Measurements from ENCODE around the gene CYB561A3. TPM values are rescaled to one million over a fixed set of nuclear protein-coding genes. Genes with fewer than 3 reads are reported as not detected.

CYB561A3 gene
- polyA plus RNA-seq, result 1.8 and 2.4 TPM in 2 replicates

GRCh38 chr11:61361741-61362541 lies at the start of gene CYB561A3, which contains the start of gene TMEM138:
TSS of gene CYB561A3 (minus strand) at chr11:61361882. CDS start at chr11:61356713, 5,169 bp downstream.
TSS of gene TMEM138 (plus strand) at chr11:61362374. CDS start at chr11:61364391, 2,017 bp downstream.

GRCh38 chr11:61332797-61333549 lies 28.7 kb downstream of the CYB561A3 start, which contains the start of the genes DDB1 and TKFC:
TSS of gene DDB1 (minus strand) at chr11:61333105. CDS start at chr11:61332968, 137 bp downstream.
TSS of gene TKFC (plus strand) at chr11:61333228. CDS start at chr11:61334729, 1,501 bp downstream.

Other genes starting within 250 kb of the CYB561A3 start
- gene VPS37C, start 200.5 kb downstream of the CYB561A3 start, polyA plus RNA-seq, result 1.6 and 1.7 TPM in 2 replicates
- gene PGA3, start 158.4 kb downstream of the CYB561A3 start, polyA plus RNA-seq, result not detected in 2 replicates
- not detected in 2 replicates for gene PGA4, start 139.5 kb downstream of the CYB561A3 start, polyA plus RNA-seq
- not detected in 2 replicates for gene PGA5, start 120.7 kb downstream of the CYB561A3 start, polyA plus RNA-seq
- gene VWCE, start 66.6 kb downstream of the CYB561A3 start, polyA plus RNA-seq, result not detected in 2 replicates
- 47.9 and 53.9 TPM in 2 replicates for gene DDB1, start 28.8 kb downstream of the CYB561A3 start, polyA plus RNA-seq
- gene TKFC, start 28.7 kb downstream of the CYB561A3 start, polyA plus RNA-seq, result 1.8 and 11.6 TPM in 2 replicates
- 65.8 and 67.2 TPM in 2 replicates for gene TMEM138, start 492 bp upstream of the CYB561A3 start, polyA plus RNA-seq
- 7.4 and 11.2 TPM in 2 replicates for gene TMEM216, start 30.7 kb upstream of the CYB561A3 start, polyA plus RNA-seq
- gene CPSF7, start 68.1 kb upstream of the CYB561A3 start, polyA plus RNA-seq, result 7.9 and 11.2 TPM in 2 replicates
- gene SDHAF2, start 68.2 kb upstream of the CYB561A3 start, polyA plus RNA-seq, result 51.7 and 57.9 TPM in 2 replicates
- not detected in 2 replicates for gene LRRC10B, start 146.9 kb upstream of the CYB561A3 start, polyA plus RNA-seq
- gene SYT7, start 219.2 kb upstream of the CYB561A3 start, polyA plus RNA-seq, result 18.3 and 23.6 TPM in 2 replicates

Measured in Purkinje cell (primary cell).